Uterus (tissue), 2 donors: ENCODE results near the gene RTP3.

Experiments
- POLR2A ChIP-seq, 2 donors: fragments of 450-650 bp; IDR thresholded peaks; one replicate each; pipeline ENCODE4 v1.6.1; 2016; ENCODE audit warnings: antibody characterized with exemption in 2 of 2, mild to moderate bottlenecking in 1 of 2, moderate library complexity in 1 of 2
- TF ChIP-seq, protein P1 (sequence below), 4 experiments: fragments of 200-600 bp in 2 of 4; fragments of 450-650 bp in 2 of 4; sonication (generic) in 2 of 4; IDR thresholded peaks; one replicate each; pipeline ENCODE4 v1.5.1; 2016 to 2019; ENCODE audit warnings: antibody characterized with exemption in 4 of 4, mild to moderate bottlenecking in 2 of 4, moderate library complexity in 1 of 4

DNA sequence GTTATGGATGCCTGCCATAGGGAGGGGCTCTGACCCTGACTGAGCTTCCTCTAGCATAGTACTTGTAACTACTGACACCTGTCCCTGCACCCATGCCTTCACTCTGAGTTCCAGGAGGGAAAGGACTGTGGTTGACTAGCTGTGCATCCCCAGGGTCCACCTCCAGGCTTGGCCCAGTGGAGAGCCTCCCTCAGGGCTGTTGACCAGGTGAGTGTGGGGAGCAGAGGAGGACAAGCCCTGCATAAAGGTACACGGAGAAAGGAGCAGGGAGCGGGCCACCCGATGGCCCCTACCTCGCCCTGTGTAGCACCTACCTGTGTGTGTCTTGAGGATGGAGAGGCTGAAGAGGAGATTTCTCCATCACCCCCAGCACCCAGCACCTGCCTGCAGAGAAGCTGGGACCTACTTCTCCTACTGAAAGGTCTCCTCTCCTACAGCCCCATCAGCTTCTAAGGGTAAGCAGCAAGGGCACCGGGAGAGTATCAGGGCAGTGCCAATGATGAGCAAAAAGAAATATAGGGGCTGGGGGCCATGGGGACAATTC lies 26.3 kb upstream of the RTP3 start:
- no peak for TF ChIP-seq POLR2A (IDR thresholded peaks at IDR 0.05)
- TF ChIP-seq, protein P1, sequence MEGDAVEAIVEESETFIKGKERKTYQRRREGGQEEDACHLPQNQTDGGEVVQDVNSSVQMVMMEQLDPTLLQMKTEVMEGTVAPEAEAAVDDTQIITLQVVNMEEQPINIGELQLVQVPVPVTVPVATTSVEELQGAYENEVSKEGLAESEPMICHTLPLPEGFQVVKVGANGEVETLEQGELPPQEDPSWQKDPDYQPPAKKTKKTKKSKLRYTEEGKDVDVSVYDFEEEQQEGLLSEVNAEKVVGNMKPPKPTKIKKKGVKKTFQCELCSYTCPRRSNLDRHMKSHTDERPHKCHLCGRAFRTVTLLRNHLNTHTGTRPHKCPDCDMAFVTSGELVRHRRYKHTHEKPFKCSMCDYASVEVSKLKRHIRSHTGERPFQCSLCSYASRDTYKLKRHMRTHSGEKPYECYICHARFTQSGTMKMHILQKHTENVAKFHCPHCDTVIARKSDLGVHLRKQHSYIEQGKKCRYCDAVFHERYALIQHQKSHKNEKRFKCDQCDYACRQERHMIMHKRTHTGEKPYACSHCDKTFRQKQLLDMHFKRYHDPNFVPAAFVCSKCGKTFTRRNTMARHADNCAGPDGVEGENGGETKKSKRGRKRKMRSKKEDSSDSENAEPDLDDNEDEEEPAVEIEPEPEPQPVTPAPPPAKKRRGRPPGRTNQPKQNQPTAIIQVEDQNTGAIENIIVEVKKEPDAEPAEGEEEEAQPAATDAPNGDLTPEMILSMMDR (IDR thresholded peaks at IDR 0.05): no peak
